Stimulated activated naive CD4-positive, alpha-beta T cell (primary cell): ENCODE measurements around the gene NRXN3.

Source experiments
- DNase-seq, 6 experiments: peaks; one replicate each; lab custom pipeline; 2025; lab: John Stamatoyannopoulos, UW

The NRXN3 gene

DNA sequence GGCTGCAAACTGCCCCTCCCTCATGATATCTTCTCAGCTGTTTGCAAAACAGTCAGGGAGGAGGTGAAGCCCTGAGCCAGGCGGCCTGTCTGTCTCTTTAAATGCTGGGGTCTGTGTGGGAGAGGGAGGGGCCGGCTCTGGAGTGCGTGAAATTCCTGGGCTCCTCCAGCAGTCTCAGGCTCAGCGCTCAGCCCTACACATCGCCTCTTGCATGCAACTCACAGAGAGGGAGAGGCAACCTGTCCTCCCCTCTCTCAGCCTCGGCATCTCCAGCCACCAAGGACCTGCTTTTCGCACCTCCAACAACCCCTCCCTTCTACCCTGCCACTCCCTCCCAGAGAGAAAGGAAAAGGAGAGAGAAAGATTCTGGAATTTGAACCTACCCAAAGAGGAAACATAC is at the start of gene NRXN3:
NRXN3 (plus strand) TSS at position 171 of the 400 bp plus-strand sequence. CDS start 72,721 bp downstream, outside the sequence.
- no peak for DNase-seq

DNA sequence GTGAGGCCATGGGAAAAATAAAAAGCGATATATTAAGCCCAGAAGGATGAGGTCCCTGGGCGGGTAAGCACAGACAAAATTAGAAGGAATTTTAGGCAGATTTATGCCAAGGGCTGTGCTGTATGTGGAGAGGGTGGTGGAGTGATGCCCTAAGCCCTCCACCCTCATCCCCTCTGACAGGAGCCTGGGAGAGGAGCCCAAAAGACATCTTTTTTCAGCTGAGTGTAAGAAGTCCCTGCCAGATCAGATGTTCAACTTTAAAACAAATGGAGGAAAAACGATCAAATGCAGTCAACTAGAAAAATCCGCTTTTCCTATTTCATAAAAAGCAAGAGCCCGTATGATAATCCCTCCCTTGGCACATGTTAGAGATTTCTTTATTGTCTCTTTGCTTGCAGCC is 47.7 kb upstream of the NRXN3 start:
- no peak for DNase-seq

- no peak for DNase-seq
Observed at GRCh38 chr14:78123650-78124253, 46.4 kb upstream of the NRXN3 start.

DNA sequence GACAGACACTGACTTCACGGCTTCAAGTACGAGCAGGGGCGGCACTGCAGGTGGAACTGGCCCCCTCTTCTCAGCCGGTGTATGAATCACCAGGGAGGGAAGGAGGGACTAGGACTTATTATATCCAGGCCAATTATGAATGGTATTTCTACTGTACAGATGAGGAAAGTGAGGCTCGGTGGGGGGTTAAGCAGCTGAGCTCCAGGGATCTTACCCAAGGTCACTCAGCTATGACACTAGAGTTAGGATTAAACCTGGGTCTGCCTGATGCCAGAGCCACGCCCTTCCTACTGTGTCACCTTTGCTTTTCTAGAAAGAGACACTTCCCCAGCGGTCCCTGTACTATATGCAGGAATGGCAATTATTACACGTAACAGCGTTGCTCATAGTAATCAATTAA is 42.2 kb upstream of the NRXN3 start:
- DNase-seq, result no peak

DNA sequence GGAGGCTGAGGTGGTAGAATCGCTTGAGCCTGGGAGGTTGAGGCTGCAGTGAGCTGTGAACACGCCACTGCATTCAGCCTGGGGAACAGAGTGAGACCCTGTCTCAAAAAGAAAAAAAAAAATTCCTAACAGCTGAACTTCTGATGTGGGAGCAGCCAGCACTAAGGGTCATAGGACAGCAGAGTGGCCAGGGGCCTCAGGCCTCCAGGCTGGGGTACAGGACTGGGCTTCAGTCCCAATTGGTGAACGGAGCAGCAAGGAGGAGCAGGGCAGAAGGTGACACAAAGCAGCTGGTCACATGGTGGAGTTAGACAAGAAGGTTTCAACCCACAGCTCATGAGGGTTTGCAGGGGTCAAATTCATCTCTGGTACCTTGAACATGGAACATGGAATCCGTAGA is 40.8 kb upstream of the NRXN3 start:
- DNase-seq, result no peak

GRCh38 chr14:78130356-78130755 is 39.8 kb upstream of the NRXN3 start:
- no peak for DNase-seq

DNA sequence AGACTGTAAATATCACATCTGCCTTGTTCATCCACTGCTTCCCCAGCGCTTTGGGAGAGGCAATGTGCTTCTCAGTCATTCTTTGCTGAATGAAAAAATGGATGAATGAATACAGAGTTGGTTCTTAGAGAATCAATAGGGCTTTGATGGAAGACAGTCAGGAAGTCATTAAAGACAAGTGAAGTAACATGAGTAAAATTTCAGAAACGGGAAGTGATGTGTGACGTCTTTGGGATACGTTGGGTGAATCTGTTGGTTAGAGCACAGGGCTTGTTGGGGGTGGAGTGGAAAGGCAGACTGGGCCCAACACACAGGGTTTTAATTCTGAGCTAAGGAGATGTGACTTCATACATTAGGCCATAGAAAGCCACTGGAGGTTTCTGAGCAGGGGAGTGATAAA is 39.0 kb upstream of the NRXN3 start:
- no peak for DNase-seq

GRCh38 chr14:78131616-78132015 is 38.6 kb upstream of the NRXN3 start:
- no peak for DNase-seq

DNA sequence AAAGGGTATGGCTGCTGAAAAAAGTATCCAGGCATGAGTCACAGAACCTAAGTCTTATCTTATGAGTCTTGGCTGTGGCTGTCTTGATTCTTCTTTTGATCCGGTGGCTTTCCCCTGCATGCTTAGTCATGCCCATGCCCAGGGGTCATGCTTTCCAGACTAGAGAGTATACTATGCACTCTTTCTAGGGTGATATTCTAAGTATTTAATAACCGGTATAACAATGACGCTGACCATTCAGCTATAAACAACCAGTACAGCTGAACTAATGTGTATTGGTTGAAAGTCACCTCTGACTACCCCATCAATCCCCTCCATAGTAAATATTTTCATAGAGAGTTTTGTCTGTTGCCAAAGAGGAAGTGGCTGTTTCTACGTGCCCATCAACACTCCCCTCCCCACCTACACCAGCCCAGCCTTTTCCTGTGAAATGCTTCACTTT is 34.7 kb upstream of the NRXN3 start:
- DNase-seq, result no peak

- no peak for DNase-seq
Observed at GRCh38 chr14:78136695-78137094, 33.5 kb upstream of the NRXN3 start.

- no peak for DNase-seq
Observed at GRCh38 chr14:78141590-78141989, 28.6 kb upstream of the NRXN3 start.

DNA sequence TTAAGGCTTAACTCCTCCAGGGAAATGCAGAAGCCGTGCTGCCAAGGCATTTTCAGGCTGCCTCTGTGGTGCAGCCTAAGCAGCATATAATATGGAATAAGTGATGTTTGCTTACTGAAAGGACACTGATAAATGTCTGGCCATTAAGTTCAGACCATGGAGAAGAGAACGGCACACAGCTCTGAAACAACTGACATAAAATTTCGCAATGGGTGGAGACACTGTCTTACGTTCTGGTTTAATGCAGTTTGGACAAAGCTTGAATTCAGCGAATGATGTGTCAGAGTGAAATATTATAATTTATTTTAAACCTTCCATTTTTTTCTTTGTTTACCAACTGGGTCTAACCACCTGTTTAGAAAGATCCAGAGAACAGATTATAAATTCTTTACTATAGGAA is 27.2 kb upstream of the NRXN3 start:
- DNase-seq, result no peak

DNA sequence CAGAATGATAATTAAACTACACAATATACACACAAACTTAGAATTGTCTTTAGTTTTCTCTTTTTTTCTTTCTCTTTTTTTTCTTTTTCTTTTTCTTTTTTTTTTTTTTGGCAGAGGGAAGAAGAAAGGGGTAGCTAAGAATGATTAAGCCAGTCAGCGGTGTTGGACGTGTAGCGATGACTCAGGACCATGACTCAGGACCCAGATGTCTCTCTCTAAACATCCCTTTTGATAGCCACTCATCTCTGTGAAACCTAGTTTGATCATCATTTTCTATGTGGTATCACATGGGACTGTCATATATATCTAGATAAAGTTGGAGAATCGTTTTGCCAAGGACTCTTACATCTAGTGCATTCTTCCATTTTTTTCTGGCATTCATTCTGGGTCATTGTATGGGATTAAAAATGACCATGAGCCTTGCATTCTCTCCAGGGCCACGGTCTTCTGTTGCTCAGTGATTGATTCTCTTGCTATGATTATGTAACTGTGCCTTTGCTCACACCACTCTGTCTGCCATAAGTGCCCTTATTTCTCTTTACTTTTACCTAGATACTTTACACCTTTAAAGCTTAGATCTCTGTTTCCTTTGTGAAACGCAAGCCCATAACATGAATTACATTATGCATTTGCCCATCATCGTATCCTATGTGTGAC is 26.6 kb upstream of the NRXN3 start:
- DNase-seq, result no peak

DNA sequence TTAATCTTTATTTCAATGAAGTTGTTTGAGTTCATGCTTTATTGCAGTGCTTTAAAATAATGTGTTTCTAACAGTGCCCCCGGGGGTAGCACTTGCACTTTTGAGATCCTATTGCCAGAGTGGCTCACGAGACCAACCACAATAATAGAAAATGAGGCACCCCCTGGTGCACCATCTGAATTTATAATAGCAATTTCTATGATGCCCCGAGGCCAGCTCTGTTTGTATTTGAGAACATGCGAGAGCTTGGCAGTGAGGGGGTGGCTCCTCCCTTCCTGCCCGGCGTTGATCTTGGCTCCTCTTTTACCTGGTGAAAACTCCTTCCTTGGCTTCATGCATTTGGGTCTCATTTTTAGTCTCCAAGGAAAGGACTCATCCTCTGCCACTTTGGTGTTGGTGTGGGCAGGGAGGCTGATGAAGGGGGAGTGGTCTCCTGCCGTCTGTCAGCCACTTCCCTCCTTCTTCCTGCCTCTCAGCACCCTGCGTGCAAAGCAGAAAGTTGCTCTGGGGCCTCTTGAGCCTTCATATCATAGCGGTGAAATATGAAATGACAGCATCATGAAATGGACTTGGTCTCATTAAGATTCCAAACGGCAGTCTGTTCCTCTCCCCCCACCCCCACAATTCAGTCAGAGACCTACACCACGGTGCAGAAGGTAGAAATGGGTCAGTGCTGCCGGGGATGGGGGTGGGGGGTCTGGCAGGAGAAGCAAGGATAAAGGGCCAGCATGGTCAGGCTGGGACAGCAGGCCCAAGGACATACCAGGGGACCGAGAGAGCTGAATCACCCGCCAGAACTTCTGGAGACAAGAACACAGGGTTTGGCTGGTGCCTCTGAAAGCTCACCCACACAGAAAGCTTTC is 17.7 kb upstream of the NRXN3 start:
- DNase-seq, result no peak

DNA sequence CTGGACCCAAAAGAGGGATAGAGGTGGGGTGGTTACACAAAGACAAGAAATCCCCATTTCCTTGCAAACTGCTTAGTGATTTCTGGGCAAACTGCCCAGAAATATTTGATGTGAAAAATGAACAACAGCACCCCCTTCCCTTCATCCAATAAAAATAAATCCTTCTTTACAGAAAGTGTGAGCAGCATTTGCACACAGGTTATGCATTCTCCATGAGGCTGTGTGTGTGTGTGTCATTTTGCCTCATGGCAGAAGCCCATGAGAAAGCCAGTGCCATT is 17.2 kb upstream of the NRXN3 start:
- DNase-seq, result no peak

DNA sequence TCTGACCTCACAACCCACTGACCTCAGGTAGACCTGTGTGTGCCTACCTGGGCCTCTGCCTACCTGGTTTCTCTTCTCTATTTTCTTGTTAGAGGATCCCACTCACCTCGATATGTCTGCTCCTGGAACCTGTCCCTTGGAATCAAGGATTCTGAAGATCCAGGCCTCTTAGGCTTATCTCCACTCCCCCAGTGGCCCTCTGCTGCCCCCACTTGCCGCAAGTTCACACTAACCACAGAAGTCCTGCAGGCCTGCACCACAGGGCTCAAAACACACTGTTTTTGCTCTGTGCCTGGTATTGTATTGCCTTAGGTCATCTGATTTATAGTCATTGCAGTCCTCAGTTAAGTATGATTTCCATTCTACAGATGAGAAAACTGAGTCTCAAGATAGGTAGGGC is 15.3 kb upstream of the NRXN3 start:
- no peak for DNase-seq

DNA sequence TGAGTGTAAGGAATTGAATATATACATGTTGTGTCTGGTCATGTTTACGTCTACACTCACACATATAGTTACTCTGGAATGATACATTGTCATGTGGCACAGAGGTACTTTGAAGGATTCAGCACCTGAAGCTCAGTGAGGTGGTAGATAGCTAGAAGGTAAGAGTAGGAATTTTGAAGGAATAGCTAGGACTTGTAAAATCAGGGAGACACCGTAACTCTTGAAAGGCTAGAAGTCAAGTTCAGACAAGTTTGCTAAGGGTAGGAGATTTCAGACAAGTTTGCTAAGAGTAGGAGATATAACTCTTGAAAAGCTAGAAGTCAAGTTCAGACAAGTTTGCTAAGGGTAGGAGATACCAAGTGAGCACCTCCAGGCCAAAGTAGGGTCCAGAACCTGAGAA is 14.0 kb upstream of the NRXN3 start:
- DNase-seq, result no peak

DNA sequence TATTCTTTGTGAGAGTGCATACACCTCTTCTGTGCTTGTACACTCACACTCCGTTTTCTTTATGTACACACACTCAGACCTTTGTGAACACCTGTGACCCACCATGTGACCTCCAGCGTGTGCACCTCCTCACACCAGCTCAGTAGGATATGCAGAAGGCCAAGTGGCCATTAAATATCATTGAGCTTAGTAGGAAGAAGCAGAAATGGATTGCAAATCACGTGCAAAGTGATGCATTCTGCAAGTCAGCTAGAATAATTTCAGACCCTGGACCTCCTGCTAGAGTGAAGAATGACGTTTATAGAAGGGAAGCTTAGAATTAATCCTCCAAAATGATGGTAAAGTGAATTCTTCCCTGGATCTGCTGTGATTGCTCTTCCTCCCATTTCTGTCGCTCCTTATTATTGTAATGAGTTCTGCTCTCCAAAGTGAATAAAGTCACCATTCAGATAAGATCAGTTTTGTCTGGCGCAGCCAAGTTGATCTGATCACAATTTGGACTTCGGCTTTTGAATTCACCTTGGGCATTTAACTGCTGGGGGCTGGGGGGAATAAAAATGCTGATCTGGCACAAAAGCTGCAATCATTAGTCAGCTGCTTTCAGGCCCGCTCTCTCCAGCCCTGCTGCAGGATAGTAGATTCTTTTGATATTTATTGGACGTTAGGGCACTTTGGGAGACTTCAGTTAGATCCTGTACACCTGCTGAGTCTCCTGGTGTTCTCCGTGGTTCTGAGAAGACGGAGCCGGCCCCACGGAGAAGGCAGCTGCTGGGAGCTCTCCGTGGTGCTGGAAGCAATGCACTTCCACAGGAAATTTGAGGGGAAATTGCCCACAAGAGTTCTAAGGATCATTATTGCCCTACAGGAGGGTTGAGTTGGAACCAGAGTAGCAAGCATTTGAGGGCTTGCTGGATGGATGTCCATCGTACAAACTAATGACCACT is 12.4 kb upstream of the NRXN3 start:
- DNase-seq, result no peak

DNA sequence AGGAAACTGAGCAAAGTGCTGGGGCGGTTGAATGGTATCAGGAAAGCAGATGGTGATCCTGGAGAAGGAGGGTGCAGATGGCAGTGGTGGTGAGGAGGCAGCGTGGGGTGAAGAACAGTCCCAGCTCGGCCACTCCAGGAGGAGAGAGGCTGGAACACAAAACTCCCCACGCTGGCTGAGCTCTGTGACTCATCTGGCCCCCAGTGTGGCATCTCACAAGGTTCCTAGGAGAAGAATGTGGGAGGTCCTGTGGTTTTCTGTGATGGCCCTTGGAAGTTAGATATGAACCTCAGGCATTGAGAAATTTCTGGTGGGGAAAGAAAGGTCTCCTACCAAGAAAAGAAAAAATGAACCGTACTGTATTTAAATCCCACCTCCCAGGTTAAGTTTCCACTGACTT is 8.0 kb upstream of the NRXN3 start:
- no peak for DNase-seq

DNA sequence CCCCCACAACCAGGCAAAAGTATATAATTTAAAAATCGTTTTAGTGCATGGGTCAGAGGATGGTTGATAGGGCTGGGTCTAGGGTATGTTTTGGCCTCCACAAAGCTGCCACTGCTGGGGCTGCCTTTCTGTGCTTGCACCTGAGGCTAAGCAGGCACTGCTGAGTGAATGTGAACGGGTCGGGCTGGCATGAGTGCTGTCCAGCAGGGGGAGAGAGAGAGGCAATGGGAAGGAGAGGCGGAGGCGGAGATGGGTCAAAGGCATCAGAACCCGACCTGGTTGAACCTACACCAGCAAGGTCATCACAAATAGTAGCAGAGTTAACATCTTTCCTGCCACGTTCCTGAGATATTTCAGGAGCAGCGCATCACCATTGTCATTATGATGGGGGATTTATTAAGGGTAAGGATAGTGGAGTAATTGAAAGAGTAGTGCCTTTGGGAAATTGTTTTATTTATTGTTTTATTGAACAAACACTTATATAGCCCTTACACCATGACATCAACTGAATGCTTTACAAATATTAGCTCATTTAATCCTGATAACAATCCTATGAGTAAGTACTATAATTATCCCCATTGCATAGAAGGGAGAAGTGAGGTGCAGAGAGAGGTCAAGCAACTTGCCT is 5.8 kb upstream of the NRXN3 start:
- no peak for DNase-seq

- DNase-seq, result no peak
Observed at GRCh38 chr14:78172428-78172827, 2.3 kb downstream of the NRXN3 start.
